Astrocyte (in vitro differentiated cells and primary cell): ENCODE results near the gene TBC1D19. TPM values are rescaled to one million over a fixed set of nuclear protein-coding genes. Genes with fewer than 3 reads are reported as not detected.

ENCODE experiments used
- DNase-seq: peaks from one replicate; pipeline ENCODE4 v3.0.0-alpha.2; 2010; ENCODE audit warnings: low read depth
- FAIRE-seq: peaks from 2 replicates; lab custom pipeline; 2011; peaks lifted over from hg19 to GRCh38; lab: Jason Lieb, UNC
- H2AFZ ChIP-seq: 2 replicates; pipeline ENCODE4 v1.6.0; 2012; ENCODE audit warnings: low read depth, low read length, inconsistent platforms
- H3K27ac ChIP-seq: 2 replicates; pipeline ENCODE4 v1.5.1; 2011; ENCODE audit warnings: low read depth, low read length, inconsistent platforms
- H3K27me3 ChIP-seq: 2 replicates; pipeline ENCODE4 v1.6.0; 2011; ENCODE audit warnings: low read length, inconsistent platforms; ENCODE audit not compliant: insufficient read depth
- H3K36me3 ChIP-seq: 2 replicates; pipeline ENCODE4 v1.5.1; 2011; ENCODE audit warnings: low read length, inconsistent platforms; ENCODE audit not compliant: insufficient read depth
- H3K4me1 ChIP-seq: 2 replicates; pipeline ENCODE4 v1.5.1; 2011; ENCODE audit warnings: low read length, inconsistent platforms; ENCODE audit not compliant: insufficient read depth
- H3K4me2 ChIP-seq: 2 replicates; pipeline ENCODE4 v1.6.0; 2012; ENCODE audit warnings: low read length, inconsistent platforms
- H3K4me3 ChIP-seq: 2 replicates; pipeline ENCODE4 v1.5.1; 2011; ENCODE audit warnings: low read depth, mild to moderate bottlenecking, low read length, inconsistent platforms; ENCODE audit not compliant: insufficient read depth
- H3K79me2 ChIP-seq: 2 replicates; pipeline ENCODE4 v1.6.0; 2012; ENCODE audit warnings: mild to moderate bottlenecking, low read length, inconsistent platforms; ENCODE audit not compliant: insufficient read depth
- H3K9ac ChIP-seq: 2 replicates; pipeline ENCODE4 v1.6.0; 2012; ENCODE audit warnings: mild to moderate bottlenecking, low read length, inconsistent platforms
- H3K9me3 ChIP-seq: 2 replicates; pipeline ENCODE4 v1.5.1; 2012; ENCODE audit warnings: low read depth, mild to moderate bottlenecking, low read length, inconsistent platforms; ENCODE audit not compliant: insufficient read depth
- H4K20me1 ChIP-seq: 2 replicates; pipeline ENCODE4 v1.6.0; 2012; ENCODE audit warnings: low read length, inconsistent platforms; ENCODE audit not compliant: insufficient read depth
- H3K27ac Mint-ChIP-seq: one replicate; pipeline ENCODE4 v1.8.0; 2021; ENCODE audit warnings: mild to moderate bottlenecking, mixed read lengths; ENCODE audit not compliant: unreplicated experiment
- H3K27me3 Mint-ChIP-seq: one replicate; pipeline ENCODE4 v1.8.0; 2021; ENCODE audit warnings: low read depth, mixed read lengths; ENCODE audit not compliant: unreplicated experiment
- H3K36me3 Mint-ChIP-seq: one replicate; pipeline ENCODE4 v1.8.0; 2021; ENCODE audit warnings: low read depth, mixed read lengths; ENCODE audit not compliant: unreplicated experiment
- H3K4me1 Mint-ChIP-seq: one replicate; pipeline ENCODE4 v1.8.0; 2021; ENCODE audit warnings: low read depth, mixed read lengths; ENCODE audit not compliant: unreplicated experiment
- H3K4me3 Mint-ChIP-seq: one replicate; pipeline ENCODE4 v1.8.0; 2021; ENCODE audit warnings: mild to moderate bottlenecking, moderate library complexity, mixed read lengths; ENCODE audit not compliant: unreplicated experiment
- H3K9me3 Mint-ChIP-seq: one replicate; pipeline ENCODE4 v1.8.0; 2021; ENCODE audit warnings: mild to moderate bottlenecking, mixed read lengths; ENCODE audit not compliant: unreplicated experiment
- EZH2 ChIP-seq: IDR thresholded peaks from 2 replicates; pipeline ENCODE4 v1.6.1; 2012; ENCODE audit warnings: mild to moderate bottlenecking, low read length, inconsistent platforms; ENCODE audit not compliant: insufficient read depth
- total RNA-seq: library from RNA; stranded (reverse); gene quantifications from 2 replicates; pipeline ENCODE4 v1.2.1, GENCODE V29; 2021
- TF ChIP-seq, protein P1 (sequence below): IDR thresholded peaks from 2 replicates; pipeline ENCODE4 v1.5.1; 2011; ENCODE audit warnings: low read depth, mild to moderate bottlenecking, inconsistent platforms, low read length, moderate library complexity; ENCODE audit not compliant: insufficient read depth

Gene TBC1D19
- total RNA-seq, 1 donor from 2014 or later = 10.5 TPM

DNA sequence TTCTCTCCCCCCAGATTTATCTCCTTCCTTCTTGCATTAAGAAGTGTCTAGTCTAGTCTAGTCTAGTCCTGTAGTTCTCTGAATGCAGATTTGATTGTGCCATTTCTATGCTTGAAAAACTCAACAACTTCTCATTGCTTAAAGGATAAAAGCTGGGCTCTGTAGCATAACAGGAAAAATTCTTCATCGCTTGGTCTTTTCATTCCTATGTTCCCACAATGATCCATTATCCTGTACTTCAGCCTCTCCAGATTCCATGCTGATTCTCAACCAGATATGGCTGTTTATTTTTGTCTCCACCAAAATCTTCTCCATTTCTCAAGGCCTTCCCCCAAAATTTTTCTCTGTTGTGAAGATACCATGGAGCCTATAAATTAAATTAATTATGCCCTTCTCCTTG is 173.9 kb downstream of the TBC1D19 start:
- H3K27me3 ChIP-seq = no peaks in the 10 kb centered on the region
- Mint-ChIP-seq H3K27me3 (no peaks in the 10 kb centered on the region), H3K36me3 (peaks cover 10% of the 10 kb centered on the region), H3K4me3 (no peak overlapping the region), H3K9me3 (no peaks in the 10 kb centered on the region), H3K27ac (no peak overlapping the region), H3K4me1 (peaks cover 4% of the 10 kb centered on the region)
- H3K4me3 ChIP-seq = no peak overlapping the region
- H3K4me1 ChIP-seq = no peaks in the 10 kb centered on the region
- no peak overlapping the region for H3K9ac ChIP-seq
- TF ChIP-seq EZH2 = no peak
- TF ChIP-seq, protein P1, sequence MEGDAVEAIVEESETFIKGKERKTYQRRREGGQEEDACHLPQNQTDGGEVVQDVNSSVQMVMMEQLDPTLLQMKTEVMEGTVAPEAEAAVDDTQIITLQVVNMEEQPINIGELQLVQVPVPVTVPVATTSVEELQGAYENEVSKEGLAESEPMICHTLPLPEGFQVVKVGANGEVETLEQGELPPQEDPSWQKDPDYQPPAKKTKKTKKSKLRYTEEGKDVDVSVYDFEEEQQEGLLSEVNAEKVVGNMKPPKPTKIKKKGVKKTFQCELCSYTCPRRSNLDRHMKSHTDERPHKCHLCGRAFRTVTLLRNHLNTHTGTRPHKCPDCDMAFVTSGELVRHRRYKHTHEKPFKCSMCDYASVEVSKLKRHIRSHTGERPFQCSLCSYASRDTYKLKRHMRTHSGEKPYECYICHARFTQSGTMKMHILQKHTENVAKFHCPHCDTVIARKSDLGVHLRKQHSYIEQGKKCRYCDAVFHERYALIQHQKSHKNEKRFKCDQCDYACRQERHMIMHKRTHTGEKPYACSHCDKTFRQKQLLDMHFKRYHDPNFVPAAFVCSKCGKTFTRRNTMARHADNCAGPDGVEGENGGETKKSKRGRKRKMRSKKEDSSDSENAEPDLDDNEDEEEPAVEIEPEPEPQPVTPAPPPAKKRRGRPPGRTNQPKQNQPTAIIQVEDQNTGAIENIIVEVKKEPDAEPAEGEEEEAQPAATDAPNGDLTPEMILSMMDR = no peak
- DNase-seq (peak; percentile 52), FAIRE-seq (no peak)
- no peaks in the 10 kb centered on the region for H3K9me3 ChIP-seq
- H3K36me3 ChIP-seq = peaks cover 11% of the 10 kb centered on the region
- H3K4me2 ChIP-seq = no peak overlapping the region
- no peaks in the 10 kb centered on the region for H4K20me1 ChIP-seq
- no peak overlapping the region for H2AFZ ChIP-seq
- no peaks in the 10 kb centered on the region for H3K79me2 ChIP-seq
- H3K27ac ChIP-seq = no peak overlapping the region

DNA sequence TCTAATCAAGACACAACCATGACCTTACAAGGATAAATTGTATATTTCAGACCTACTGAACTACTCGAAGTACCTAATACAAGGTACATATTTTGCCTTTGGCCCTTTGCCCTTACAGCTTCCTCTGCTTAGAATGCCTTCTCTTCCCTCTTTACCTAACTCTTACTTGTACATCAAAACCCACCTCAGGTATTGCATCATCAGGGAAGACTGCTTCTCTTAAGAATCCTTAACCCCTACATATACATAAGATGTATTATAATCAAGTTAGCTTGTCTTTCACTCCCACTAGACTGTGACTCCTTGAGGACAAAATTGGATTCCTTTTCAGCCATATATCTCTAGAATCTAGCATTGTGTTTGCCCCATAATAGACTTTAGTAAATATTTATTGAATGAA is 175.0 kb downstream of the TBC1D19 start:
- no peak overlapping the region for H2AFZ ChIP-seq
- no peaks in the 10 kb centered on the region for H3K79me2 ChIP-seq
- FAIRE-seq = no peak
- H3K4me1 ChIP-seq = no peaks in the 10 kb centered on the region
- H3K9ac ChIP-seq = no peak overlapping the region
- Mint-ChIP-seq H3K4me1 (peaks cover 6% of the 10 kb centered on the region), H3K27me3 (no peaks in the 10 kb centered on the region), H3K9me3 (no peaks in the 10 kb centered on the region), H3K27ac (no peak overlapping the region), H3K36me3 (peaks cover 15% of the 10 kb centered on the region), H3K4me3 (no peak overlapping the region)
- H3K9me3 ChIP-seq = no peaks in the 10 kb centered on the region
- no peak overlapping the region for H3K4me2 ChIP-seq
- peaks cover 12% of the 10 kb centered on the region for H3K36me3 ChIP-seq
- no peaks in the 10 kb centered on the region for H3K27me3 ChIP-seq
- TF ChIP-seq EZH2 = no peak
- TF ChIP-seq, protein P1 = no peak
- DNase-seq = no peak
- no peak overlapping the region for H3K4me3 ChIP-seq
- no peaks in the 10 kb centered on the region for H4K20me1 ChIP-seq
- H3K27ac ChIP-seq = no peak overlapping the region

DNA sequence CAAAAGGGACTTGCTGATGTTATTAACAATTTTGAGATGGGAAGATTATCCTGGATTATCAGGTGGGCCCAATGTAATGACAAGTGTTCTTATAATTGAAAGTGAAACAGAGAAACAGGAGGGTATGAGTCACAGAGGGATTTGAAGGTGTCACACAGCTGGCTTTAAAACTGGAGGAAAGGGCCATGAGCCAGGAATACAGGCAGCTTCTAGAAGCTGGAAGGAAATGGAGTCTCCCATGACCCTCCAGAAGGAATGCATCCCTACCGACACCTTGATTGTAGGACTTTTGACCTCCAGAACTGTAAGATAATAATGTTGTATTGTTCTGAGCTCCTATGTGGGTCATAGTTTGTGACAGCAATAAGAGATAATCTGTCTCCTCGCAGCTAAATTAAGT is 178.8 kb downstream of the TBC1D19 start:
- no peak overlapping the region for H3K4me3 ChIP-seq
- TF ChIP-seq, protein P1 = no peak
- no peak for TF ChIP-seq EZH2
- Mint-ChIP-seq H3K27me3 (no peaks in the 10 kb centered on the region), H3K27ac (no peak overlapping the region), H3K36me3 (peaks cover 20% of the 10 kb centered on the region), H3K9me3 (peaks cover 1% of the 10 kb centered on the region), H3K4me1 (peaks cover 6% of the 10 kb centered on the region), H3K4me3 (no peak overlapping the region)
- peaks cover 2% of the 10 kb centered on the region for H3K36me3 ChIP-seq
- no peaks in the 10 kb centered on the region for H3K79me2 ChIP-seq
- no peaks in the 10 kb centered on the region for H3K27me3 ChIP-seq
- no peak overlapping the region for H3K4me2 ChIP-seq
- H3K27ac ChIP-seq = no peak overlapping the region
- no peak overlapping the region for H2AFZ ChIP-seq
- no peaks in the 10 kb centered on the region for H3K9me3 ChIP-seq
- H3K4me1 ChIP-seq = no peaks in the 10 kb centered on the region
- FAIRE-seq (no peak), DNase-seq (no peak)
- no peak overlapping the region for H3K9ac ChIP-seq
- no peaks in the 10 kb centered on the region for H4K20me1 ChIP-seq
